ENCODE measurements around the gene ZNHIT2. TPM values are rescaled to one million over a fixed set of nuclear protein-coding genes. Genes with fewer than 3 reads are reported as not detected.

The ZNHIT2 gene
- total and polyA plus RNA-seq, 2 of the 13 experiments (the other 11 are each of a cell fraction or from before 2014, with no cell fraction given): 1.1 to 6.5 TPM

DNA sequence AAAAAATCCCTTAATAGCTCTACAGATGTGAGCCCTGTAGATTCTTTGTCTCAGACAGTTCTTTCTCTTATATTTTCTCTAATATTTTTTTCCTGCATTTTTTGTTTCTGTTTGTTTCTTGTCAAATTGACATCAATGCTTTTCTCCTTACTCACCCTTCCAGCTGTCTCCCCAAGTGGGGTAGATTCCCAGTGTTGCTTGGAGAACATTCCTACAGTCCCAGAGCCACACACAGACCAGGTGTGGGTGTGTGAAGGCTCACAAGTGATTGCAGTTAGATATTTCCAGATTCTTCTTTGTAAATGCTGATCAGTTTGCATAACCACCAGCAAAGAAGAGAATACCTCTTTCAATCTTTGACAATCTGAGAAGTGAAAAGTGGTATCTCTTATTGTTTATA is 14.0 kb downstream of the ZNHIT2 start:
- DNase-seq (ENCODE audit: low spot score): no peak
- H3K27ac ChIP-seq (ENCODE audit: extremely low read length, insufficient read depth, low read length): no peak overlapping the region
- POLR2A ChIA-PET: interaction anchor here (1.2 kb wide), 1 partner anchor 8 kb away, joined by 5 read pairs; the partner anchor contains the start of gene TM7SF2
- CTCF ChIA-PET (ENCODE audit: low intra/inter-chr PET ratio, low total read pairs): no interaction called here
- H3K9ac ChIP-seq (ENCODE audit: insufficient read depth, low read depth, low read length): no peak overlapping the region
- no peaks in the 10 kb centered on the region for H3K4me1 ChIP-seq (ENCODE audit: insufficient read depth, low read length)
- no peaks in the 10 kb centered on the region for H3K27me3 ChIP-seq (ENCODE audit: control insufficient read depth in 1 of 2, insufficient read depth in 2 of 2, low read length in 2 of 2)
- H3K4me3 ChIP-seq (replicated peaks in 1 of 3; ENCODE audit: insufficient read depth in 1 of 3, low read depth in 2 of 3, low read length in 3 of 3): no peak overlapping the region
- BruUV-seq (replicated peaks): no TSS peak
- intact Hi-C loops (cut with micrococcal nuclease; ENCODE audit: unreplicated experiment): no loop called here
- in situ Hi-C loops (cut with HindIII; ENCODE audit: extremely low pct_ligation_motif_present, low pct_unique_long_range_greater_than_20kb): no loop called here
- no peak overlapping the region for H2AFZ ChIP-seq (ENCODE audit: low read length)
- peaks cover 7 to 21% of the 10 kb centered on the region in 2 experiments; a peak in 3 of 5 replicates for H3K36me3 ChIP-seq (replicated peaks in 1 of 2; ENCODE audit: control insufficient read depth in 1 of 2, insufficient read depth in 2 of 2, low read length in 2 of 2)
- H3K9me3 ChIP-seq (ENCODE audit: low read length): no peaks in the 10 kb centered on the region
- no peaks in the 10 kb centered on the region for H3K79me2 ChIP-seq (ENCODE audit: insufficient read depth, low read length)
- H4K20me1 ChIP-seq (ENCODE audit: insufficient read depth, low read length): no peaks in the 10 kb centered on the region
- H3K4me2 ChIP-seq (ENCODE audit: low read depth, low read length): no peak overlapping the region
- no peak for ATAC-seq
- FAIRE-seq: no peak
- TF ChIP-seq, protein P1, sequence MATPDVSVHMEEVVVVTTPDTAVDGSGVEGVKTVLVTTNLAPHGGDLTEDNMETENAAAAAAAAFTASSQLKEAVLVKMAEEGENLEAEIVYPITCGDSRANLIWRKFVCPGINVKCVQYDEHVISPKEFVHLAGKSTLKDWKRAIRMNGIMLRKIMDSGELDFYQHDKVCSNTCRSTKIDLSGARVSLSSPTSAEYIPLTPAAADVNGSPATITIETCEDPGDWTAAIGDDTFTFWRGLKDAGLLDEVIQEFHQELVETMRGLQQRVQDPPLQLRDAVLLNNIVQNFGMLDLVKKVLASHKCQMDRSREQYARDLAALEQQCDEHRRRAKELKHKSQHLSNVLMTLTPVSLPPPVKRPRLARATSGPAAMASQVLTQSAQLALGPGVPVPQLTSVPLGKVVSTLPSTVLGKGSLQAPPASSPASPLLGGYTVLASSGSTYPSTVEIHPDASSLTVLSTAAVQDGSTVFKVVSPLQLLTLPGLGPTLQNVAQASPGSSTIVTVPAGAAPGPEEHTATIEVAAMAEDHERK (CRISPR knock-in tag; IDR thresholded peaks at IDR 0.05; ENCODE audit: low read depth): no peak
- TF ChIP-seq NR3C1 (CRISPR knock-in tag; IDR thresholded peaks at IDR 0.05) (no peak), ZNF776 (CRISPR knock-in tag; IDR thresholded peaks at IDR 0.05) (no peak), SP4 (CRISPR knock-in tag; IDR thresholded peaks at IDR 0.05) (no peak), TEF (CRISPR knock-in tag; IDR thresholded peaks at IDR 0.05) (no peak), MATR3 (CRISPR knock-in tag; IDR thresholded peaks at IDR 0.05) (no peak), ZNF512B (CRISPR knock-in tag; IDR thresholded peaks at IDR 0.05; ENCODE audit: borderline replicate concordance) (no peak), ZNF615 (CRISPR knock-in tag; IDR thresholded peaks at IDR 0.05; ENCODE audit: borderline replicate concordance) (no peak), CREB3 (CRISPR knock-in tag; IDR thresholded peaks at IDR 0.05) (no peak), ZNF337 (CRISPR knock-in tag; IDR thresholded peaks at IDR 0.05; ENCODE audit: borderline replicate concordance, low read depth) (no peak), MTERF4 (CRISPR knock-in tag; IDR thresholded peaks at IDR 0.05) (no peak), ISX (CRISPR knock-in tag; conservative IDR thresholded peaks at IDR 0.05) (no peak), SMYD3 (CRISPR knock-in tag; IDR thresholded peaks at IDR 0.05) (no peak)
- TF ChIP-seq, protein P2, sequence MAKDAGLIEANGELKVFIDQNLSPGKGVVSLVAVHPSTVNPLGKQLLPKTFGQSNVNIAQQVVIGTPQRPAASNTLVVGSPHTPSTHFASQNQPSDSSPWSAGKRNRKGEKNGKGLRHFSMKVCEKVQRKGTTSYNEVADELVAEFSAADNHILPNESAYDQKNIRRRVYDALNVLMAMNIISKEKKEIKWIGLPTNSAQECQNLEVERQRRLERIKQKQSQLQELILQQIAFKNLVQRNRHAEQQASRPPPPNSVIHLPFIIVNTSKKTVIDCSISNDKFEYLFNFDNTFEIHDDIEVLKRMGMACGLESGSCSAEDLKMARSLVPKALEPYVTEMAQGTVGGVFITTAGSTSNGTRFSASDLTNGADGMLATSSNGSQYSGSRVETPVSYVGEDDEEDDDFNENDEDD (CRISPR knock-in tag; IDR thresholded peaks at IDR 0.05; ENCODE audit: borderline replicate concordance): no peak
